Measurements from ENCODE around the gene AKR1B15. TPM values are rescaled to one million over a fixed set of nuclear protein-coding genes. Genes with fewer than 3 reads are reported as not detected.

The AKR1B15 gene
- total and polyA plus RNA-seq, 2 donors (not counting 3 experiments of a cell fraction or from before 2014, with no cell fraction given) = not detected

- ChIA-PET CTCF (interaction anchor here (1.0 to 1.7 kb wide), 2 partner anchors 20 to 47 kb away, joined by 3 to 4 read pairs; no protein-coding TSS in a partner anchor), POLR2A (no interaction called here)
- dilution Hi-C loops (cut with MboI; ENCODE audit: extremely low pct_ligation_motif_present, low sequenced_read_pairs) (no loop called here), intact Hi-C loops (cut with micrococcal nuclease) (no loop called here)
- FAIRE-seq (no peak), DNase-seq (ENCODE audit: low read depth, low spot score) (no peak)
- no peaks in the 10 kb centered on the region for H3K36me3 ChIP-seq (ENCODE audit: control insufficient read depth in 2 of 2, extremely low read depth in 1 of 2, insufficient read depth in 2 of 2, low read length in 2 of 2)
- H4K20me1 ChIP-seq (replicated peaks; ENCODE audit: control insufficient read depth, extremely low read depth, insufficient read depth, low read length) = no peaks in the 10 kb centered on the region
- H3K4me2 ChIP-seq (ENCODE audit: insufficient read depth, low read length) = no peak overlapping the region
- H3K27ac ChIP-seq (ENCODE audit: insufficient read depth, low read depth, low read length) = no peak overlapping the region
- no peaks in the 10 kb centered on the region for H3K9me1 ChIP-seq (replicated peaks; ENCODE audit: control insufficient read depth, extremely low read depth, insufficient read depth, low read length)
- H2AFZ ChIP-seq (ENCODE audit: low read depth, low read length) = no peak overlapping the region
- no peak overlapping the region for H3K4me3 ChIP-seq (replicated peaks in 1 of 3; ENCODE audit: insufficient read depth in 1 of 3, low read depth in 1 of 3, low read length in 3 of 3)
- H3K79me2 ChIP-seq (ENCODE audit: control insufficient read depth, insufficient read depth, low read length) = no peaks in the 10 kb centered on the region
- no peaks in the 10 kb centered on the region for H3K9me3 ChIP-seq (replicated peaks; ENCODE audit: control insufficient read depth, insufficient read depth, low read length)
- no TSS peak for BruUV-seq (replicated peaks)
- peaks cover 13% of the 10 kb centered on the region for H3K4me1 ChIP-seq (ENCODE audit: control insufficient read depth, extremely low read depth, insufficient read depth, low read length)
- TF ChIP-seq MAX (IDR thresholded peaks at IDR 0.05; ENCODE audit: insufficient read depth, insufficient read length) (no peak), EZH2 (IDR thresholded peaks at IDR 0.05; ENCODE audit: borderline replicate concordance, low read depth, low read length, severe bottlenecking) (no peak), JUN (IDR thresholded peaks at IDR 0.05; ENCODE audit: borderline replicate concordance, insufficient read depth, insufficient read length, low read depth) (no peak), POLR2A (IDR thresholded peaks at IDR 0.05; ENCODE audit: low read depth, low read length) (no peak), MYC (IDR thresholded peaks at IDR 0.05; ENCODE audit: low read depth, low read length) (no peak), GATA2 (IDR thresholded peaks at IDR 0.05; ENCODE audit: insufficient read depth, insufficient read length, low read depth, low read length) (no peak), POLR2AphosphoS5 (IDR thresholded peaks at IDR 0.05; ENCODE audit: insufficient read depth, low read depth, low read length) (no peak), FOS (IDR thresholded peaks at IDR 0.05; ENCODE audit: borderline replicate concordance, insufficient read depth, low read length) (no peak), CTCF (IDR thresholded peaks at IDR 0.05; ENCODE audit: extremely low read depth in 1 of 2, insufficient read depth in 1 of 2, low read depth in 1 of 2, low read length in 2 of 2) (no peak)
- H3K9ac ChIP-seq (replicated peaks; ENCODE audit: extremely low read depth, insufficient read depth, low read length) = no peak overlapping the region
- no peaks in the 10 kb centered on the region for H3K27me3 ChIP-seq (ENCODE audit: control insufficient read depth in 2 of 2, insufficient read depth in 2 of 2, low read length in 2 of 2)
These were observed 48.5 kb upstream of the AKR1B15 start for GRCh38 chr7:134500406-134500805.
